H9 (cell line): ENCODE data around the gene LAMC2. TPM values are rescaled to one million over a fixed set of nuclear protein-coding genes. Genes with fewer than 3 reads are reported as not detected.

Source experiments
- DNase-seq: peaks from one replicate; pipeline ENCODE4 v3.0.0-alpha.2; 2017
- H2AFZ ChIP-seq: one replicate; pipeline ENCODE4 v1.6.1; 2013; ENCODE audit warnings: mild to moderate bottlenecking, low read length, control low read depth, moderate library complexity
- H2AK5ac ChIP-seq: 2 replicates; pipeline ENCODE4 v1.6.1; 2013; ENCODE audit warnings: low read length, control low read depth, mixed read lengths; ENCODE audit not compliant: insufficient read length
- H2BK120ac ChIP-seq: one replicate; pipeline ENCODE4 v1.6.1; 2013; ENCODE audit warnings: low read depth, mild to moderate bottlenecking, low read length, control low read depth, inconsistent platforms; ENCODE audit not compliant: poor library complexity, severe bottlenecking
- H2BK12ac ChIP-seq: 2 replicates; pipeline ENCODE4 v1.6.1; 2013; ENCODE audit warnings: low read length, control low read depth, mixed read lengths, low read depth; ENCODE audit not compliant: insufficient read length
- H2BK15ac ChIP-seq: 2 replicates; pipeline ENCODE4 v1.6.1; 2013; ENCODE audit warnings: low read depth, low read length, control low read depth
- H2BK20ac ChIP-seq: one replicate; pipeline ENCODE4 v1.6.1; 2013; ENCODE audit warnings: low read depth, mild to moderate bottlenecking, low read length, control low read depth, inconsistent platforms; ENCODE audit not compliant: poor library complexity, severe bottlenecking
- H2BK5ac ChIP-seq: 2 replicates; pipeline ENCODE4 v1.6.1; 2013; ENCODE audit warnings: low read length, control low read depth, mixed read lengths; ENCODE audit not compliant: insufficient read length
- H3K14ac ChIP-seq: 2 replicates; pipeline ENCODE4 v1.6.1; 2013; ENCODE audit warnings: low read length, control low read depth; ENCODE audit not compliant: insufficient read depth
- H3K18ac ChIP-seq: 2 replicates; pipeline ENCODE4 v1.6.1; 2013; ENCODE audit warnings: low read depth, mild to moderate bottlenecking, mixed read lengths, low read length, control low read depth; ENCODE audit not compliant: insufficient read length
- H3K23ac ChIP-seq: 2 replicates; pipeline ENCODE4 v1.6.1; 2013; ENCODE audit warnings: low read length, control low read depth, mixed read lengths, low read depth; ENCODE audit not compliant: insufficient read length
- H3K23me2 ChIP-seq: 2 replicates; pipeline ENCODE4 v1.6.1; 2013; ENCODE audit warnings: low read depth, mild to moderate bottlenecking, mixed read lengths, low read length, control low read depth; ENCODE audit not compliant: insufficient read length, poor library complexity, severe bottlenecking
- H3K27ac ChIP-seq: 2 replicates; pipeline ENCODE4 v1.5.1; 2013; ENCODE audit warnings: low read length, control low read depth, mixed read lengths, low read depth; ENCODE audit not compliant: insufficient read length
- H3K27me3 ChIP-seq: 2 replicates; pipeline ENCODE4 v1.6.1; 2013; ENCODE audit warnings: low read length, control low read depth, inconsistent platforms; ENCODE audit not compliant: insufficient read depth
- H3K4ac ChIP-seq: 2 replicates; pipeline ENCODE4 v1.6.1; 2013; ENCODE audit warnings: low read depth, mild to moderate bottlenecking, control low read depth, inconsistent platforms, low read length, moderate library complexity
- H3K4me1 ChIP-seq: 2 replicates; pipeline ENCODE4 v1.6.1; 2013; ENCODE audit warnings: low read length, control low read depth, inconsistent platforms; ENCODE audit not compliant: insufficient read depth
- H3K4me2 ChIP-seq: 2 replicates; pipeline ENCODE4 v1.6.1; 2013; ENCODE audit warnings: low read length, control low read depth, mixed read lengths; ENCODE audit not compliant: insufficient read length, insufficient read depth
- H3K56ac ChIP-seq: 2 replicates; pipeline ENCODE4 v1.6.1; 2013; ENCODE audit warnings: low read depth, mild to moderate bottlenecking, mixed read lengths, low read length, control low read depth; ENCODE audit not compliant: insufficient read length
- H3K79me1 ChIP-seq: 2 replicates; pipeline ENCODE4 v1.6.1; 2013; ENCODE audit warnings: low read depth, mild to moderate bottlenecking, moderate library complexity, low read length, control low read depth, inconsistent platforms; ENCODE audit not compliant: insufficient read depth, poor library complexity, severe bottlenecking
- H3K79me2 ChIP-seq: 2 replicates; pipeline ENCODE4 v1.6.1; 2013; ENCODE audit warnings: low read length, control low read depth, inconsistent platforms; ENCODE audit not compliant: insufficient read depth
- H3K9ac ChIP-seq: 2 replicates; pipeline ENCODE4 v1.6.1; 2013; ENCODE audit warnings: low read length, control low read depth, mixed read lengths; ENCODE audit not compliant: insufficient read length; ENCODE audit errors: extremely low read depth
- H3K9me3 ChIP-seq: one replicate; pipeline ENCODE4 v1.6.1; 2013; ENCODE audit warnings: low read depth, low read length, inconsistent platforms; ENCODE audit not compliant: control insufficient read depth
- H3T11ph ChIP-seq: one replicate; pipeline ENCODE4 v1.6.1; 2013; ENCODE audit warnings: mild to moderate bottlenecking, low read length, control low read depth, inconsistent platforms
- H4K20me1 ChIP-seq: one replicate; pipeline ENCODE4 v1.6.1; 2013; ENCODE audit not compliant: control insufficient read depth, insufficient read length, insufficient read depth
- H4K5ac ChIP-seq: 2 replicates; pipeline ENCODE4 v1.6.1; 2013; ENCODE audit warnings: low read depth, mild to moderate bottlenecking, mixed read lengths, low read length, control low read depth; ENCODE audit not compliant: insufficient read length
- H4K8ac ChIP-seq: replicated peaks from 2 replicates; pipeline ENCODE4 v1.6.1; 2013; ENCODE audit warnings: low read length, control low read depth, mixed read lengths, low read depth; ENCODE audit not compliant: insufficient read length
- H4K91ac ChIP-seq: 2 replicates; pipeline ENCODE4 v1.6.1; 2013; ENCODE audit warnings: low read depth, mild to moderate bottlenecking, moderate library complexity, mixed read lengths, low read length, control low read depth; ENCODE audit not compliant: insufficient read length
- H3K27ac Mint-ChIP-seq, 3 experiments: 2 replicates in 2 of 3; 3 replicates in 1 of 3; pipeline ENCODE4 v1.8.0; 2020 to 2021; ENCODE audit warnings: mixed read lengths in 3 of 3, mild to moderate bottlenecking in 1 of 3, moderate library complexity in 1 of 3
- H3K27me3 Mint-ChIP-seq: 2 replicates; pipeline ENCODE4 v1.8.0; 2021; ENCODE audit warnings: low read depth, mild to moderate bottlenecking, moderate library complexity, mixed read lengths
- H3K36me3 Mint-ChIP-seq, 3 experiments: 2 replicates in 2 of 3; 3 replicates in 1 of 3; pipeline ENCODE4 v1.8.0; 2020 to 2021; ENCODE audit warnings: low read depth in 3 of 3, mixed read lengths in 3 of 3; ENCODE audit not compliant: insufficient read depth in 1 of 3
- H3K4me1 Mint-ChIP-seq, 2 experiments: 2 replicates each; pipeline ENCODE4 v1.8.0; 2020; ENCODE audit warnings: mixed read lengths in 2 of 2
- H3K4me3 Mint-ChIP-seq, 2 experiments: 2 replicates in 1 of 2; 3 replicates in 1 of 2; pipeline ENCODE4 v1.8.0; 2020 to 2021; ENCODE audit warnings: mild to moderate bottlenecking in 2 of 2, mixed read lengths in 2 of 2, moderate library complexity in 1 of 2
- H3K9me3 Mint-ChIP-seq, 2 experiments: 2 replicates in 1 of 2; 3 replicates in 1 of 2; pipeline ENCODE4 v1.8.0; 2020; ENCODE audit warnings: mild to moderate bottlenecking in 2 of 2, mixed read lengths in 2 of 2, moderate library complexity in 1 of 2
- CTCF ChIP-seq: fragments of 200-600 bp; sonication (generic); conservative IDR thresholded peaks from 3 replicates; pipeline ENCODE4 v1.8.0; 2021; ENCODE audit warnings: antibody characterized with exemption, mild to moderate bottlenecking
- WGBS: extraction: QIAGEN DNeasy Blood & Tissue Kit; methylation state at CpG from one replicate; pipeline ENCODE4 v1.1.7; 2013; ENCODE audit warnings: missing lambda C conversion rate, low lambda C conversion rate, mixed read lengths; ENCODE audit not compliant: insufficient read length; ENCODE audit errors: extremely low coverage; 5-methylcytosine and 5-hydroxymethylcytosine counted together
- long read RNA-seq: library from polyadenylated mRNA; unstranded; transcript quantifications from one replicate; pipeline ENCODE4 v2.0.0, GENCODE V29; 2020
- total RNA-seq: library from RNA; stranded (reverse); gene quantifications from 2 replicates; pipeline ENCODE4 v1.2.1, GENCODE V29; 2021

LAMC2 gene
- 6.8 and 7.4 TPM in 2 replicates for total RNA-seq
- long read RNA-seq, full-length matches to known transcripts: 13 of 56 reads
- long read RNA-seq, partial matches to known transcripts: 23 of 56 reads
- long read RNA-seq, other reads (novel, unspliced or antisense): 20 of 56 reads

GRCh38 chr1:183185941-183186490 is at the start of gene LAMC2:
TSS of gene LAMC2 (plus strand) at chr1:183186264. CDS start at chr1:183186353, 89 bp downstream.
- Histone ChIP-seq H3K18ac (peak within 1 kb of the TSS; percentile 88), H3K27me3 (no peaks in the 10 kb centered on the region), H3K4ac (no peak within 1 kb of the TSS), H4K91ac (no peak within 1 kb of the TSS), H2BK5ac (no peak within 1 kb of the TSS), H3K23ac (no peak within 1 kb of the TSS), H3K23me2 (peaks cover 4% of the 10 kb centered on the region), H2BK120ac (no peak within 1 kb of the TSS), H3T11ph (no peak within 1 kb of the TSS), H4K8ac (no peak within 1 kb of the TSS), H4K5ac (no peak within 1 kb of the TSS), H3K79me1 (no peaks in the 10 kb centered on the region), H3K27ac (peak within 1 kb of the TSS; percentile 52), H2BK12ac (peak within 1 kb of the TSS; percentile 83), H3K56ac (no peak within 1 kb of the TSS), H2BK20ac (no peak within 1 kb of the TSS), H2BK15ac (no peak within 1 kb of the TSS), H3K4me1 (peaks cover 7% of the 10 kb centered on the region), H4K20me1 (no peaks in the 10 kb centered on the region), H2AK5ac (no peak within 1 kb of the TSS), H2AFZ (peak within 1 kb of the TSS; percentile 73), H3K14ac (peak within 1 kb of the TSS; percentile 97), H3K4me2 (peak within 1 kb of the TSS; percentile 97), H3K9me3 (no peaks in the 10 kb centered on the region), H3K79me2 (no peaks in the 10 kb centered on the region), H3K9ac (peak within 1 kb of the TSS; percentile 89)
- Mint-ChIP-seq H3K4me3 (peak within 1 kb of the TSS; percentile 75 to 83), H3K9me3 (no peaks in the 10 kb centered on the region), H3K36me3 (no peaks in the 10 kb centered on the region), H3K4me1 (peaks cover 12 to 14% of the 10 kb centered on the region in 2 experiments), H3K27me3 (peaks cover 1% of the 10 kb centered on the region), H3K27ac (peak within 1 kb of the TSS; percentile 91 to 98 (median 96))
- peak; percentile 62 for TF ChIP-seq CTCF
- no CpG with 5 or more reads among the region's 30 CpGs for WGBS
- peak; percentile 86 for DNase-seq
